ENCODE data around the gene MAP7. TPM values are rescaled to one million over a fixed set of nuclear protein-coding genes. Genes with fewer than 3 reads are reported as not detected.
"Not testable (repeated sequence)": the region's sequence is repeated elsewhere in the genome, so short reads cannot be mapped to it uniquely, and the experiment has no call there.

Gene MAP7
- total and polyA plus RNA-seq, 7 experiments from 2014 or later = 0.13 to 1.1 (median 0.17) TPM

DNA sequence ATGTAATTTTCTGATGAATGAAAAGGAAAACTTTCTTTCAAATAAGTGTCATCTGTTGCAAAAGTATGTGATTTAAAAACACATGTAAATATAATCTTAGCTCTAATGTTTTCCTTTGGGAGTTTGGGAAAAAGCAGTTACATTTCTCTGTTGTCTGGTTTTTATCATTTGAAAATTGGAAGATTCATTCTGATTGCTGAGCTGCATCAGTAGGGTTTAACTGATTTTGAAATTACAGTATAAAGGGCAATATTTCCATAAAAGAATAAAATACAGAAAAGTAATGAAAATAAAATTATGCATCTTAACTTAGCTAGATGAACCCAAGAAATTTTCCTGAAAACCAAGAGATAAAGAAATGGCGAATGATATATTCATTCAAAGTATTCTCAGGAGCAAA, 57.8 kb downstream of the MAP7 start:
- no peak overlapping the region for H3K27ac Mint-ChIP-seq
- intact Hi-C loops (cut with micrococcal nuclease) = no loop called here
- no peaks in the 10 kb centered on the region for H3K27me3 ChIP-seq (ENCODE audit: control insufficient read depth in 2 of 2, insufficient read depth in 2 of 2, low read length in 2 of 2)
- H3K36me3 Mint-ChIP-seq = no peaks in the 10 kb centered on the region
- no peak for DNase-seq
- ChIA-PET CTCF (no interaction called here), POLR2A (no interaction called here)
- H3K9me3 ChIP-seq (ENCODE audit: control insufficient read depth in 2 of 3, low read length in 3 of 3) = no peaks in the 10 kb centered on the region
- H3K4me1 ChIP-seq (ENCODE audit: control insufficient read depth in 2 of 2, insufficient read depth in 2 of 2, low read length in 2 of 2) = no peaks in the 10 kb centered on the region
- ATAC-seq = no peak
- H3K36me3 ChIP-seq (ENCODE audit: control insufficient read depth in 2 of 3, insufficient read depth in 3 of 3, low read length in 3 of 3) = no peaks in the 10 kb centered on the region
- no peak overlapping the region for H3K4me3 ChIP-seq (ENCODE audit: low read length)
- H3K4me3 Mint-ChIP-seq = no peak overlapping the region
- H3K4me1 Mint-ChIP-seq = no peaks in the 10 kb centered on the region
- H3K9me3 Mint-ChIP-seq = no peaks in the 10 kb centered on the region
- no peak overlapping the region for H3K27ac ChIP-seq (ENCODE audit: low read depth, low read length)
- peaks cover 0 to 12% (median 4%) of the 10 kb centered on the region in 5 donors for H3K27me3 Mint-ChIP-seq

DNA sequence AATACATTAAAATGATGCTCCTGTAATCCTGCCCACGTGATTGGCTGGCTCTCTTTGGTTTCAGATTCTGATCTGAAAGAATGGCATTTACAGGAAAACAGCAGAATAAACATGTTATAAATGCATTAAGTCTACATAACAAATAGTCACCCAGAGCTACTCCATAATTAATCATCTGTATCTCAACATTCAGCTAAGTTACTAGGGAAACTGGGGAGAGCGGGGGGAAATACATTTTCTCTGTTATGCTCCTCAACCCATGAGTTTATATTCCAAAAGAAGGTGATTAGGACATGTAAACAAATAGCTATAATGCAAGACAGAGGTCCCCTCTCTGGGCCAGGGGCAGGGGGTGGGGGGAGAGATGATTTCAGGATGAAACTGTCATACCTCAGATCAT, 58.5 kb downstream of the MAP7 start:
- Mint-ChIP-seq H3K4me3 (no peak overlapping the region), H3K4me1 (no peaks in the 10 kb centered on the region), H3K27ac (no peak overlapping the region), H3K27me3 (peaks cover 0 to 12% (median 4%) of the 10 kb centered on the region in 5 donors), H3K36me3 (no peaks in the 10 kb centered on the region), H3K9me3 (no peaks in the 10 kb centered on the region)
- Histone ChIP-seq H3K4me1 (ENCODE audit: control insufficient read depth in 2 of 2, insufficient read depth in 2 of 2, low read length in 2 of 2) (no peaks in the 10 kb centered on the region), H3K4me3 (ENCODE audit: low read length) (no peak overlapping the region), H3K27me3 (ENCODE audit: control insufficient read depth in 2 of 2, insufficient read depth in 2 of 2, low read length in 2 of 2) (no peaks in the 10 kb centered on the region), H3K36me3 (ENCODE audit: control insufficient read depth in 2 of 3, insufficient read depth in 3 of 3, low read length in 3 of 3) (no peaks in the 10 kb centered on the region), H3K27ac (ENCODE audit: low read depth, low read length) (no peak overlapping the region), H3K9me3 (ENCODE audit: control insufficient read depth in 2 of 3, low read length in 3 of 3) (no peaks in the 10 kb centered on the region)
- DNase-seq (no peak), ATAC-seq (no peak)
- intact Hi-C loops (cut with micrococcal nuclease) = no loop called here
- ChIA-PET CTCF (no interaction called here), POLR2A (no interaction called here)

DNA sequence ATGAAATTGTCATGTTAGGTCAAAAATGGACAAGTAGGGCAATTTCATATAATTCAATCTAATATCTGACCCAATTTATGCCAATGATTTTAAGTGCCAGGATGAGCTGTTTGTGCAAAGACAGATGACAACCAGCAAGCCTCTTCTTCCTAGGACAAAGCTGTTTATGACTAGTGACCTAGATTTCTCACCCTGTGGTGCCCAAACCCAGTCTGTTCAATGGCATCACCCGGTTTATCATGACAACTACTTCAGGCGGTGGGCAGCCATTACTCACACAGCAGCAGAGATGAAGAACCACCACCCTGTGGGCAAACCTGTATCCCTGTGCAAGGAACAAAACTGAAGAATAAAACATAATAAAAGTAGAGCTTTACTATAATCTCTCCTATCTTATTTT, 59.0 kb downstream of the MAP7 start:
- Histone ChIP-seq H3K27ac (ENCODE audit: low read depth, low read length) (no peak overlapping the region), H3K9me3 (ENCODE audit: control insufficient read depth in 2 of 3, low read length in 3 of 3) (no peaks in the 10 kb centered on the region), H3K27me3 (ENCODE audit: control insufficient read depth in 2 of 2, insufficient read depth in 2 of 2, low read length in 2 of 2) (no peaks in the 10 kb centered on the region), H3K4me3 (ENCODE audit: low read length) (no peak overlapping the region), H3K36me3 (ENCODE audit: control insufficient read depth in 2 of 3, insufficient read depth in 3 of 3, low read length in 3 of 3) (no peaks in the 10 kb centered on the region), H3K4me1 (ENCODE audit: control insufficient read depth in 2 of 2, insufficient read depth in 2 of 2, low read length in 2 of 2) (no peaks in the 10 kb centered on the region)
- H3K27me3 Mint-ChIP-seq = peaks cover 0 to 12% (median 4%) of the 10 kb centered on the region in 5 donors
- ChIA-PET POLR2A (no interaction called here), CTCF (no interaction called here)
- H3K36me3 Mint-ChIP-seq = no peaks in the 10 kb centered on the region
- DNase-seq (no peak), ATAC-seq (no peak)
- no peaks in the 10 kb centered on the region for H3K4me1 Mint-ChIP-seq
- H3K4me3 Mint-ChIP-seq = no peak overlapping the region
- no peaks in the 10 kb centered on the region for H3K9me3 Mint-ChIP-seq
- intact Hi-C loops (cut with micrococcal nuclease) = no loop called here
- H3K27ac Mint-ChIP-seq = no peak overlapping the region

DNA sequence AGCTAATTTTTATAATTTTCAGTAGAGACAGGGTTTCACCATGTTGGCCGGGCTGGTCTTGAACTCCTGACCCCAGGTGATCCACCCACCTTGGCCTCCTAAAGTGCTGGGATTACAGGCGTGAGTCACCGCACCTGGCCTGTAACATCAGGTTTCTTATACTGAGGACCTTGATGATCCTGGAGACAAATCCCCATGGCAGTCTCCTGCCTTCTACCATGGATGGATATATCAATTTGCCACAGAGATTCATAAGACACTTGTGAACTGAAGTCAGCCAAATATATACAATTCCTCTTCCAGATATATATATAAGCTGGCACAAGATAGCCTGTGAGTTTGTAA, 60.6 kb downstream of the MAP7 start:
- H3K9me3 Mint-ChIP-seq; H3K27ac ChIP-seq (ENCODE audit: low read depth, low read length); H3K4me1 Mint-ChIP-seq; H3K9me3 ChIP-seq (ENCODE audit: control insufficient read depth in 2 of 3, low read length in 3 of 3); H3K36me3 ChIP-seq (ENCODE audit: control insufficient read depth in 2 of 3, insufficient read depth in 3 of 3, low read length in 3 of 3); POLR2A ChIA-PET; H3K27me3 ChIP-seq (ENCODE audit: control insufficient read depth in 2 of 2, insufficient read depth in 2 of 2, low read length in 2 of 2); H3K27ac Mint-ChIP-seq; DNase-seq; ATAC-seq; CTCF ChIA-PET; H3K4me3 ChIP-seq (ENCODE audit: low read length); H3K4me3 Mint-ChIP-seq; H3K4me1 ChIP-seq (ENCODE audit: control insufficient read depth in 2 of 2, insufficient read depth in 2 of 2, low read length in 2 of 2); intact Hi-C loops (cut with micrococcal nuclease); H3K36me3 Mint-ChIP-seq: not testable (repeated sequence)
- peaks cover 0 to 15% (median 4%) of the 10 kb centered on the region in 5 donors for H3K27me3 Mint-ChIP-seq

DNA sequence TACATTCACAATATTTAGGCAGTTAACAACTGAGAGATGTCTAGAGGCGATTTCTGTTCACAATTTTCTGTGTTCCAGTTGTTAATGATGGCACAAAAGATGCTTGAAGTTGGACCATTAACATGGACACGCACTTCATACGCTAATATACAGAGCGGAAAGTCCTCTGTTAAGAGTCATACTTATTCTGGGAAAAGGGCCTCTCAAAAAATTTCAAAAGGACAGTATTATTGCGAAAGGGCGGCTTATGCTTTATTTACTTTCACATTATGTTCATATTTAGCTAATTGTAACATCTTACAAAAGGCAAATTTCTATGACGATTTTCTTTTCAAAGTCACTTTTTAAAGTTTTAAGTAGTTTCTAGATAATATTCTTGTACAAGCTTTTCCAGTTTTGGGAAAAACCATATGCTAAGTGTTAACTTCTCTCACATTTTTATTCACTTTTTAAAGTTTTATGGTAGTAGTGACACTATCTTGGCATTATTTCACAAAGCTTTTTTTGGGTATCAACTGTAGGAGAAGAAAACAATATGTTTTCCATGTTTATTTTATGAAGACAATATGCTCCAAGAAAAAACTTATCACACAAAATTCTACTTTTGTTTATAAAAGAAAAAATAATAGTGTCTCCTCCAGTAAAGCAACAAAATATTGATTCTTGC, 62.3 kb downstream of the MAP7 start:
- H3K36me3 ChIP-seq (ENCODE audit: control insufficient read depth in 2 of 3, insufficient read depth in 3 of 3, low read length in 3 of 3) = no peaks in the 10 kb centered on the region
- POLR2A ChIA-PET = no interaction called here
- H3K4me1 ChIP-seq (ENCODE audit: control insufficient read depth in 2 of 2, insufficient read depth in 2 of 2, low read length in 2 of 2) = no peaks in the 10 kb centered on the region
- H3K27ac Mint-ChIP-seq = no peak overlapping the region
- no peaks in the 10 kb centered on the region for H3K36me3 Mint-ChIP-seq
- H3K4me1 Mint-ChIP-seq = no peaks in the 10 kb centered on the region
- H3K4me3 Mint-ChIP-seq = no peak overlapping the region
- intact Hi-C loops (cut with micrococcal nuclease) = no loop called here
- no peak overlapping the region for H3K27ac ChIP-seq (ENCODE audit: low read depth, low read length)
- ATAC-seq (no peak), DNase-seq (no peak)
- H3K27me3 ChIP-seq (ENCODE audit: control insufficient read depth in 2 of 2, insufficient read depth in 2 of 2, low read length in 2 of 2) = no peaks in the 10 kb centered on the region
- H3K4me3 ChIP-seq (ENCODE audit: low read length) = no peak overlapping the region
- peaks cover 0 to under 1% (median 0%) of the 10 kb centered on the region in 11 donors for H3K9me3 Mint-ChIP-seq
- H3K27me3 Mint-ChIP-seq = peaks cover 0 to 13% (median 4%) of the 10 kb centered on the region in 5 donors
- CTCF ChIA-PET = no interaction called here
- no peaks in the 10 kb centered on the region for H3K9me3 ChIP-seq (ENCODE audit: control insufficient read depth in 2 of 3, low read length in 3 of 3)

DNA sequence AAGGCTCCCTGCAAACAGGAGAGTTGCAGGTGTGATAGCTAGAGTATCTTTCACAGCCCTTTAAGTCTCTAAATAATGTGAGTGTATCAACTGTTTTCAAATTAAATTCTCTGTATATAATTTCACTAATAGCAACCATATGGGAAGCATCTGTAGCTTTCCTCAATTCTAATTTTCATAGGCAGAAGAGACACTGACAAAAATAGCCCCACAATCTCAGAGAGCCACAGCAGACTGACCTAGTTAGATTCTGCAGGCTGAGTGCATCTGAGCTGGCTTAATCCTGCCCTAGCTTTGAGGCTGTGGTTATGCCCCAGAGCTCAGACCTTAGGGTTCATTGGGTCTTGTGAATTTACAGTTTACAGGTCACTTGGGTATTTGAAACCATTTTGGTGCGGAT, 63.9 kb downstream of the MAP7 start:
- Histone ChIP-seq H3K4me1 (ENCODE audit: control insufficient read depth in 2 of 2, insufficient read depth in 2 of 2, low read length in 2 of 2) (no peaks in the 10 kb centered on the region), H3K27ac (ENCODE audit: low read depth, low read length) (no peak overlapping the region), H3K36me3 (ENCODE audit: control insufficient read depth in 2 of 3, insufficient read depth in 3 of 3, low read length in 3 of 3) (no peaks in the 10 kb centered on the region), H3K9me3 (ENCODE audit: control insufficient read depth in 2 of 3, low read length in 3 of 3) (no peaks in the 10 kb centered on the region), H3K27me3 (ENCODE audit: control insufficient read depth in 2 of 2, insufficient read depth in 2 of 2, low read length in 2 of 2) (no peaks in the 10 kb centered on the region), H3K4me3 (ENCODE audit: low read length) (no peak overlapping the region)
- no peak overlapping the region for H3K27ac Mint-ChIP-seq
- POLR2A ChIA-PET = no interaction called here
- no peaks in the 10 kb centered on the region for H3K36me3 Mint-ChIP-seq
- DNase-seq = no peak
- peaks cover 0 to 12% (median 3%) of the 10 kb centered on the region in 5 donors for H3K27me3 Mint-ChIP-seq
- H3K4me3 Mint-ChIP-seq = no peak overlapping the region
- ATAC-seq = no peak
- CTCF ChIA-PET = no interaction called here
- intact Hi-C loops (cut with micrococcal nuclease) = no loop called here
- H3K9me3 Mint-ChIP-seq = peaks cover 0 to 5% (median 0%) of the 10 kb centered on the region in 11 donors
- H3K4me1 Mint-ChIP-seq = no peaks in the 10 kb centered on the region

DNA sequence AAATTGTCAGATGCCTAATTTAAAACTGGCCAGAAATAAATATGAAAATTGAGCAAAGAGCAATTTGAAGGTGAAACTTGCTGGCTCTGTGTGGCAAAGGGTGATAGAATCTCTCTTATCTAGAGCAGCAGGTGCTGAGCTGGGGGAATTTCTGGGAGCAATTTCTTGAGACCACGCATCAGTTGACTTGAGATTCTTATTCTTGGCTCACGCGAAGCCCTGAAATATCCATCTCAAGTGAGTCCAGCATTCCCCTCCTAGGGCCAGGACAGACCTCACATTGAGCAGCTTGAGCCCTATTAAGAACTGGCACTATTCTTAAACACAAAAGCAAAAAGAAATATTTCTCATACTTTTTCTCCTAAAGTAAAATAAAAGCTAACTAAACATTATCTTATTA, 66.3 kb downstream of the MAP7 start:
- Mint-ChIP-seq H3K4me1 (no peaks in the 10 kb centered on the region), H3K27ac (no peak overlapping the region), H3K27me3 (peaks cover 0 to 22% (median 9%) of the 10 kb centered on the region in 5 donors), H3K9me3 (peaks cover 0 to 5% (median 0%) of the 10 kb centered on the region in 11 donors), H3K36me3 (peaks cover 0 to 4% (median 0%) of the 10 kb centered on the region in 5 donors), H3K4me3 (no peak overlapping the region)
- no peaks in the 10 kb centered on the region for H3K36me3 ChIP-seq (ENCODE audit: control insufficient read depth in 2 of 3, insufficient read depth in 3 of 3, low read length in 3 of 3)
- H3K27me3 ChIP-seq (ENCODE audit: control insufficient read depth in 2 of 2, insufficient read depth in 2 of 2, low read length in 2 of 2) = no peaks in the 10 kb centered on the region
- no peak overlapping the region for H3K27ac ChIP-seq (ENCODE audit: low read depth, low read length)
- ChIA-PET CTCF (no interaction called here), POLR2A (no interaction called here)
- DNase-seq (no peak), ATAC-seq (no peak)
- H3K4me1 ChIP-seq (ENCODE audit: control insufficient read depth in 2 of 2, insufficient read depth in 2 of 2, low read length in 2 of 2) = no peaks in the 10 kb centered on the region
- H3K9me3 ChIP-seq (ENCODE audit: control insufficient read depth in 2 of 3, low read length in 3 of 3) = no peaks in the 10 kb centered on the region
- no peak overlapping the region for H3K4me3 ChIP-seq (ENCODE audit: low read length)
- intact Hi-C loops (cut with micrococcal nuclease) = no loop called here
